HL-60 (cell line): ENCODE results near the gene ZNF8.

ENCODE experiments used
- DNase-seq, 2 experiments: peaks; one replicate each; pipeline ENCODE4 v3.0.0-alpha.2; 2010 to 2020; ENCODE audit warnings: low read depth in 1 of 2, low spot score in 1 of 2
- H3K27ac ChIP-seq: fragments of 250-450 bp; sonication (Bioruptor Pico); replicated peaks from 2 replicates; pipeline ENCODE4 v1.5.1; 2020; ENCODE audit warnings: mild to moderate bottlenecking, moderate library complexity
- H3K27me3 ChIP-seq: fragments of 250-450 bp; sonication (Bioruptor Pico); 2 replicates; pipeline ENCODE4 v1.5.1; 2021; ENCODE audit warnings: mild to moderate bottlenecking, moderate library complexity; ENCODE audit not compliant: insufficient read depth, poor library complexity, severe bottlenecking
- H3K4me3 ChIP-seq: replicated peaks from 2 replicates; pipeline ENCODE4 v1.5.1; 2011; ENCODE audit warnings: mild to moderate bottlenecking, control low read depth, low read length; ENCODE audit not compliant: insufficient read depth
- GABPA ChIP-seq: IDR thresholded peaks from 2 replicates; pipeline ENCODE4 v1.6.1; 2012; ENCODE audit warnings: low read depth
- POLR2AphosphoS5 ChIP-seq: IDR thresholded peaks from 2 replicates; pipeline ENCODE4 v1.6.1; 2012; ENCODE audit warnings: low read depth
- SPI1 ChIP-seq: IDR thresholded peaks from 2 replicates; pipeline ENCODE4 v1.6.1; 2012; ENCODE audit warnings: low read depth, mild to moderate bottlenecking, borderline replicate concordance
- TF ChIP-seq, protein P1 (sequence below): IDR thresholded peaks from one replicate; pipeline ENCODE4 v1.5.1; 2011; ENCODE audit warnings: low read length, control low read depth, inconsistent platforms; ENCODE audit not compliant: insufficient read depth
- TF ChIP-seq, protein P2 (sequence below): IDR thresholded peaks from 2 replicates; pipeline ENCODE4 v1.6.1; 2012; ENCODE audit warnings: low read depth; ENCODE audit not compliant: insufficient replicate concordance

Gene ZNF8

DNA sequence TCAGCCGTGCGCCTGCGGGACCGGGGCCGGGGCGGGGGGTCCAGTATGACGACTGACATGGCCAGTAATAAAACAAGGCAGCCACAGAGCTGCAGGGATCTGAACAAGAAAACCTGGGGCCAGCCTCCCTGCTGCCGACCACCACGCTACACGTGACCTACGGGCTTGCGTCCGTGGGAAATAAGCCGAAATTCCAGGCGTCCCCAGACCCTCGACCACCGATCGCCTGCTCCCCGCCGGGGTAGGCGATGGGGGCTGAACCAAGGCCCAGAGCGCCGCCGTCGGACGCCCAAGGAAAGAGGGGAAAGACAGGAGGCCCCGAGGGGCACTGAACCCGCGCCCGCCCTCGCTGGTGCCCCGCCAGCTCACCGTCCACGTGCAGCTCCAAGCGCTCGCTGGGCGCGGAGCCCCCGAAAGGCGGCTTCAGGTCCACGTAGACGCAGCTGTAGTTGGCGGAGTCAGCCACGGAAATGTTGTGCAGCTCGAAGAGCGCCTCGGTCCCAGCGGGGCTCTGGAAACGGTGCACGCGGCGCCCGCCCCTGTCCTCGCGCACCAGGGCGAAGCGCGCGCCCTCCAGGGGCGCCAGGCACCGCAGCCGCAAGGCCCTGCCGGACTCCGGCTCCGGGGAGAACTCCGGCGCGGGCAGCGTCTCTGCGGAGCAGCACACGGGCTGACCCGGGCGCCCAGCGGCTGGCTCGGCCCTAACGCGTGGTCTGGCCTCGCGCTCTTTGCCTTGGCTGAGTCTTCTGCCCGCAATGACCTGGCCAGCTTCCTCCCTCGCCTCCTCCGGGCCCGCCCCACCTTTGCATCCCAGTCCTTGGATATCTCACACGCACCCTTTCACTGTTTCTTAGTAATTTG is 71.5 kb downstream of the ZNF8 start:
- DNase-seq = no peak
- H3K4me3 ChIP-seq = no peak overlapping the region
- TF ChIP-seq SPI1 = no peak
- TF ChIP-seq, protein P1, sequence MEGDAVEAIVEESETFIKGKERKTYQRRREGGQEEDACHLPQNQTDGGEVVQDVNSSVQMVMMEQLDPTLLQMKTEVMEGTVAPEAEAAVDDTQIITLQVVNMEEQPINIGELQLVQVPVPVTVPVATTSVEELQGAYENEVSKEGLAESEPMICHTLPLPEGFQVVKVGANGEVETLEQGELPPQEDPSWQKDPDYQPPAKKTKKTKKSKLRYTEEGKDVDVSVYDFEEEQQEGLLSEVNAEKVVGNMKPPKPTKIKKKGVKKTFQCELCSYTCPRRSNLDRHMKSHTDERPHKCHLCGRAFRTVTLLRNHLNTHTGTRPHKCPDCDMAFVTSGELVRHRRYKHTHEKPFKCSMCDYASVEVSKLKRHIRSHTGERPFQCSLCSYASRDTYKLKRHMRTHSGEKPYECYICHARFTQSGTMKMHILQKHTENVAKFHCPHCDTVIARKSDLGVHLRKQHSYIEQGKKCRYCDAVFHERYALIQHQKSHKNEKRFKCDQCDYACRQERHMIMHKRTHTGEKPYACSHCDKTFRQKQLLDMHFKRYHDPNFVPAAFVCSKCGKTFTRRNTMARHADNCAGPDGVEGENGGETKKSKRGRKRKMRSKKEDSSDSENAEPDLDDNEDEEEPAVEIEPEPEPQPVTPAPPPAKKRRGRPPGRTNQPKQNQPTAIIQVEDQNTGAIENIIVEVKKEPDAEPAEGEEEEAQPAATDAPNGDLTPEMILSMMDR = no peak
- no peak for TF ChIP-seq POLR2AphosphoS5
- TF ChIP-seq, protein P2, sequence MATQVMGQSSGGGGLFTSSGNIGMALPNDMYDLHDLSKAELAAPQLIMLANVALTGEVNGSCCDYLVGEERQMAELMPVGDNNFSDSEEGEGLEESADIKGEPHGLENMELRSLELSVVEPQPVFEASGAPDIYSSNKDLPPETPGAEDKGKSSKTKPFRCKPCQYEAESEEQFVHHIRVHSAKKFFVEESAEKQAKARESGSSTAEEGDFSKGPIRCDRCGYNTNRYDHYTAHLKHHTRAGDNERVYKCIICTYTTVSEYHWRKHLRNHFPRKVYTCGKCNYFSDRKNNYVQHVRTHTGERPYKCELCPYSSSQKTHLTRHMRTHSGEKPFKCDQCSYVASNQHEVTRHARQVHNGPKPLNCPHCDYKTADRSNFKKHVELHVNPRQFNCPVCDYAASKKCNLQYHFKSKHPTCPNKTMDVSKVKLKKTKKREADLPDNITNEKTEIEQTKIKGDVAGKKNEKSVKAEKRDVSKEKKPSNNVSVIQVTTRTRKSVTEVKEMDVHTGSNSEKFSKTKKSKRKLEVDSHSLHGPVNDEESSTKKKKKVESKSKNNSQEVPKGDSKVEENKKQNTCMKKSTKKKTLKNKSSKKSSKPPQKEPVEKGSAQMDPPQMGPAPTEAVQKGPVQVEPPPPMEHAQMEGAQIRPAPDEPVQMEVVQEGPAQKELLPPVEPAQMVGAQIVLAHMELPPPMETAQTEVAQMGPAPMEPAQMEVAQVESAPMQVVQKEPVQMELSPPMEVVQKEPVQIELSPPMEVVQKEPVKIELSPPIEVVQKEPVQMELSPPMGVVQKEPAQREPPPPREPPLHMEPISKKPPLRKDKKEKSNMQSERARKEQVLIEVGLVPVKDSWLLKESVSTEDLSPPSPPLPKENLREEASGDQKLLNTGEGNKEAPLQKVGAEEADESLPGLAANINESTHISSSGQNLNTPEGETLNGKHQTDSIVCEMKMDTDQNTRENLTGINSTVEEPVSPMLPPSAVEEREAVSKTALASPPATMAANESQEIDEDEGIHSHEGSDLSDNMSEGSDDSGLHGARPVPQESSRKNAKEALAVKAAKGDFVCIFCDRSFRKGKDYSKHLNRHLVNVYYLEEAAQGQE = no peak
- no peak for TF ChIP-seq GABPA
- no peak overlapping the region for H3K27ac ChIP-seq
- H3K27me3 ChIP-seq = peaks cover 4% of the 10 kb centered on the region

DNA sequence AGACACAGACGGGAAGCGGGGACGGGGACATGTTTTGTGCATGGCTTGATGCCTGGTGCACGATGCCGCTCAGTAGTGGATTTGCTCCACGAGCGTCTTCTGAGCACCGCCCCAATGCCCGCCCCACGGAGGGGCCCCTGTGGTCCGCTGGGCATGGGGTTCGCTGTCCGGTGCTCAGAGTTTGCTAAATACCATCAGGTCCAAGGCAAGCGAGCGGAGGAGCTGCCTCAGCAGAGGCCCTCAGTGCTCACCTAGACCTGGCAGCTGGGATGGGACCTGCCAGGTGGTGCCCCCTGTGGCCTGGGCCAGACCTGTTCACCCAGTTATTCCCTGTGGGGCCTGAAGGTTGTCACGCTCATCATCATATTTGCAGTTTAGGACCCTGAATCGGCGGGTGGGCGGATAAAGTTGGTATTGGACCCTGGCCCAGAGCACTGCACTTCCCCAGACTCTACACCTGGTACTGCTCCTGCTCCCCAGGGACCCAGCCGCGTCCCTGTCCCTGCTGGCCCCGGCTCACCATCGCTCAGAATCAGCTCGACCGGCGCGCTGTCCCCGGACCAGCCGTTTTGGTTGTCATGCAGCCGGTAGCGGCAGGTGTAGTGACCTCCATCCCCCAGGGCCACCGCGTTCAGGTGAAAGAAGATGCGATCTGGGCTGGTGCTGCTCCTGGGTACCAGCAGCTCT is 72.3 kb downstream of the ZNF8 start:
- Histone ChIP-seq H3K27me3 (peaks cover 4% of the 10 kb centered on the region), H3K27ac (no peak overlapping the region), H3K4me3 (no peak overlapping the region)
- TF ChIP-seq, protein P2 = no peak
- TF ChIP-seq, protein P1 = no peak
- TF ChIP-seq GABPA (no peak), POLR2AphosphoS5 (no peak), SPI1 (no peak)
- no peak for DNase-seq

DNA sequence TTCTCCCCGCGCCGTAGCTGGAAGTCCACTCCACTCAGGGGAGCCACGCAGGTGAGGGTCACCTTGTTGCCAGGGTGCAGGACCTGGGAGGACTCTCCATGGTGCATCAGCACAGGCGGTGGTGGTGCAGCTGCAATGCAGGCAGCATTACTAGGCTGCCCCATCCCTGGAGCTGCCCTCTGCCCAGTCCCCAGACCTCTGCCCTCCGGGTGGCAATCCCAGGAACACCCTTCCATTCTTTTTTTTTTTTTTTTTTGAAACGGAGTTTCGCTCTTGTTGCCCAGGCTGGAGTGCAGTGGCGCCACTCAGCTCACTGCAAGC is 72.8 kb downstream of the ZNF8 start:
- TF ChIP-seq POLR2AphosphoS5 (no peak), GABPA (no peak)
- Histone ChIP-seq H3K27me3 (peaks cover 4% of the 10 kb centered on the region), H3K27ac (no peak overlapping the region), H3K4me3 (no peak overlapping the region)
- DNase-seq = no peak

DNA sequence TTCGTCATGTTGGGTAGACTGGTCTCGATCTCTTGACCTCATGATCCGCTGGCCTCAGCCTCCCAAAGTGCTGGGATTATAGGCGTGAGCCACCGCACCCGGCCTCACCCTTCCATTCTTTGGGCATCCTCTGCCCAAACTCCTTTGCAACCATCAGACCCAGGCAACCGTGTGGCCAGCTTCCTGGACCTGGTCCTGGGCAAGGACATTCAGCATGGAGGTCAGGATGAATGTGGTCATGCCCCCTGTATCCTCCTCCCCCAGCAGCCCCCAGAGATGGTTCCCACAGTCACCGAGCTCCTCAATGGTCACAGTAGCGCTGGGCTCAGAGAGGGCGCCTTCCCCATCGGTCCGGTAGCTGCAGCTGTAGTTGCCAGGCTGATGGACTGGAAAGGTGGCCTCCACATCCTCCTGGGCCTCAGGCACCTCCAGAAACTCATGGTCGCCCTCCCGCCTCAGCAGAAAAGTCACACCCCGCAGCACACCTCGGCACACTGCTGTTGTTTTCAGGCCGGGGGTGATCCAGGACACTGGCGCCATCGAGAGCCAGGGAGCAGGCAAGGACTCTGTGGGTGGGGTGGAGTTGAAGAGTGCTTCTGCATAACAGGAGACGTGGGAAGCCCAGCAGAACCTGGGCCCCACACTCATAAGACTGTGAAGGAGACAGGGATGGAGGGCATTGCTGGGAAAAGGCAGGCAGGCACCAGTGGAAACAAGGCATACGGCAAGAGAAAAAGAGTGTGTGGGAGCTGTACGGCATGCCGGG is 73.4 kb downstream of the ZNF8 start:
- no peaks in the 10 kb centered on the region for H3K27me3 ChIP-seq
- H3K4me3 ChIP-seq = no peak overlapping the region
- no peak overlapping the region for H3K27ac ChIP-seq
- DNase-seq = no peak
- TF ChIP-seq SPI1 (no peak), GABPA (no peak), POLR2AphosphoS5 (no peak)
- TF ChIP-seq, protein P1 = no peak
- TF ChIP-seq, protein P2 = no peak
